Measurements from ENCODE around the gene HEPN1. TPM values are rescaled to one million over a fixed set of nuclear protein-coding genes. Genes with fewer than 3 reads are reported as not detected.

Gene HEPN1
- total RNA-seq, 1 experiment from 2014 or later = not detected

- H3K4me3 Mint-ChIP-seq = no peak within 1 kb of the TSS
- H3K36me3 Mint-ChIP-seq = no peaks in the 10 kb centered on the region
- TF ChIP-seq CTCF (IDR thresholded peaks at IDR 0.05) (no peak), E2F5 (CRISPR knock-in tag; IDR thresholded peaks at IDR 0.05) (no peak), ZNF423 (CRISPR knock-in tag; IDR thresholded peaks at IDR 0.05) (no peak), ZNF138 (CRISPR knock-in tag; conservative IDR thresholded peaks at IDR 0.05) (no peak), TCF7 (CRISPR knock-in tag; IDR thresholded peaks at IDR 0.05; ENCODE audit: low read depth) (no peak), ZNF671 (CRISPR knock-in tag; IDR thresholded peaks at IDR 0.05) (no peak), MYBL2 (CRISPR knock-in tag; IDR thresholded peaks at IDR 0.05) (no peak), CREM (CRISPR knock-in tag; IDR thresholded peaks at IDR 0.05) (no peak), ELF4 (CRISPR knock-in tag; IDR thresholded peaks at IDR 0.05; ENCODE audit: low read depth) (no peak)
- CTCF ChIA-PET = interaction anchor here (0.6 to 2.1 kb wide), 11 partner anchors 8 to 1782 kb away, joined by 3 to 15 read pairs (median 5); partner anchors contain the start of genes CCDC15, ROBO3, ROBO4 and TMEM218
- no peaks in the 10 kb centered on the region for H3K9me3 Mint-ChIP-seq
- H3K27me3 Mint-ChIP-seq (ENCODE audit: low read depth) = peaks cover 28% of the 10 kb centered on the region
- DNase-seq (ENCODE audit: low spot score) (no peak), ATAC-seq (no peak)
- no peak within 1 kb of the TSS for H3K27ac Mint-ChIP-seq
- POLR2A ChIA-PET = no interaction called here
- H3K4me1 Mint-ChIP-seq = 0 out of 2 replicates have a peak, but pooled peaks cover 2% of the 10 kb centered on the region
Observed at GRCh38 chr11:124935548-124936514, 16.8 kb downstream of the HEPN1 start, which contains the start of gene HEPACAM. Gene HEPACAM, minus strand, starts transcription at chr11:124936047. Its CDS starts 41 bp downstream, at chr11:124936006.

- no peak overlapping the region for H3K4me3 Mint-ChIP-seq
- H3K9me3 Mint-ChIP-seq = no peaks in the 10 kb centered on the region
- DNase-seq (ENCODE audit: low spot score) = no peak
- ChIA-PET POLR2A (no interaction called here), CTCF (interaction anchor here (1.2 kb wide), 1 partner anchor 39 kb away, joined by 6 read pairs; the partner anchor contains the start of gene ROBO4)
- no peak for ATAC-seq
- H3K27me3 Mint-ChIP-seq (ENCODE audit: low read depth) = peaks cover 25% of the 10 kb centered on the region
- no peak overlapping the region for H3K27ac Mint-ChIP-seq
- TF ChIP-seq MXD4 (CRISPR knock-in tag; IDR thresholded peaks at IDR 0.05; ENCODE audit: borderline replicate concordance) = no peak
- no peak for TF ChIP-seq ZNF416 (CRISPR knock-in tag; IDR thresholded peaks at IDR 0.05)
- TF ChIP-seq ATF3 (CRISPR knock-in tag; conservative IDR thresholded peaks at IDR 0.05) = no peak
- no peak for TF ChIP-seq CBFB (CRISPR knock-in tag; IDR thresholded peaks at IDR 0.05; ENCODE audit: low read depth)
- no peak for TF ChIP-seq GRHL2 (CRISPR knock-in tag; IDR thresholded peaks at IDR 0.05; ENCODE audit: insufficient replicate concordance, severe bottlenecking)
- no peak for TF ChIP-seq ZNF317 (CRISPR knock-in tag; IDR thresholded peaks at IDR 0.05; ENCODE audit: borderline replicate concordance, low read depth)
- no peak for TF ChIP-seq CTCF (IDR thresholded peaks at IDR 0.05)
- H3K4me1 Mint-ChIP-seq = 0 out of 2 replicates have a peak, but pooled peaks cover 2% of the 10 kb centered on the region
- no peaks in the 10 kb centered on the region for H3K36me3 Mint-ChIP-seq
Observed at GRCh38 chr11:124937336-124937935, 18.4 kb downstream of the HEPN1 start.
